Astrocyte (in vitro differentiated cells and primary cell): ENCODE results near the gene MVD. TPM values are rescaled to one million over a fixed set of nuclear protein-coding genes. Genes with fewer than 3 reads are reported as not detected.
A peak's percentile ranks its signal among the peaks of the same experiment; 100 is the strongest.
"Not testable (repeated sequence)": the region's sequence is repeated elsewhere in the genome, so short reads cannot be mapped to it uniquely, and the experiment has no call there.

Source experiments
- DNase-seq: peaks from one replicate; pipeline ENCODE4 v3.0.0-alpha.2; 2010; ENCODE audit warnings: low read depth
- FAIRE-seq: peaks from 2 replicates; lab custom pipeline; 2011; peaks lifted over from hg19 to GRCh38; lab: Jason Lieb, UNC
- H2AFZ ChIP-seq: 2 replicates; pipeline ENCODE4 v1.6.0; 2012; ENCODE audit warnings: low read depth, low read length, inconsistent platforms
- H3K27ac ChIP-seq: 2 replicates; pipeline ENCODE4 v1.5.1; 2011; ENCODE audit warnings: low read depth, low read length, inconsistent platforms
- H3K27me3 ChIP-seq: 2 replicates; pipeline ENCODE4 v1.6.0; 2011; ENCODE audit warnings: low read length, inconsistent platforms; ENCODE audit not compliant: insufficient read depth
- H3K36me3 ChIP-seq: 2 replicates; pipeline ENCODE4 v1.5.1; 2011; ENCODE audit warnings: low read length, inconsistent platforms; ENCODE audit not compliant: insufficient read depth
- H3K4me1 ChIP-seq: 2 replicates; pipeline ENCODE4 v1.5.1; 2011; ENCODE audit warnings: low read length, inconsistent platforms; ENCODE audit not compliant: insufficient read depth
- H3K4me2 ChIP-seq: 2 replicates; pipeline ENCODE4 v1.6.0; 2012; ENCODE audit warnings: low read length, inconsistent platforms
- H3K4me3 ChIP-seq: 2 replicates; pipeline ENCODE4 v1.5.1; 2011; ENCODE audit warnings: low read depth, mild to moderate bottlenecking, low read length, inconsistent platforms; ENCODE audit not compliant: insufficient read depth
- H3K79me2 ChIP-seq: 2 replicates; pipeline ENCODE4 v1.6.0; 2012; ENCODE audit warnings: mild to moderate bottlenecking, low read length, inconsistent platforms; ENCODE audit not compliant: insufficient read depth
- H3K9ac ChIP-seq: 2 replicates; pipeline ENCODE4 v1.6.0; 2012; ENCODE audit warnings: mild to moderate bottlenecking, low read length, inconsistent platforms
- H3K9me3 ChIP-seq: 2 replicates; pipeline ENCODE4 v1.5.1; 2012; ENCODE audit warnings: low read depth, mild to moderate bottlenecking, low read length, inconsistent platforms; ENCODE audit not compliant: insufficient read depth
- H4K20me1 ChIP-seq: 2 replicates; pipeline ENCODE4 v1.6.0; 2012; ENCODE audit warnings: low read length, inconsistent platforms; ENCODE audit not compliant: insufficient read depth
- H3K27ac Mint-ChIP-seq: one replicate; pipeline ENCODE4 v1.8.0; 2021; ENCODE audit warnings: mild to moderate bottlenecking, mixed read lengths; ENCODE audit not compliant: unreplicated experiment
- H3K27me3 Mint-ChIP-seq: one replicate; pipeline ENCODE4 v1.8.0; 2021; ENCODE audit warnings: low read depth, mixed read lengths; ENCODE audit not compliant: unreplicated experiment
- H3K36me3 Mint-ChIP-seq: one replicate; pipeline ENCODE4 v1.8.0; 2021; ENCODE audit warnings: low read depth, mixed read lengths; ENCODE audit not compliant: unreplicated experiment
- H3K4me1 Mint-ChIP-seq: one replicate; pipeline ENCODE4 v1.8.0; 2021; ENCODE audit warnings: low read depth, mixed read lengths; ENCODE audit not compliant: unreplicated experiment
- H3K4me3 Mint-ChIP-seq: one replicate; pipeline ENCODE4 v1.8.0; 2021; ENCODE audit warnings: mild to moderate bottlenecking, moderate library complexity, mixed read lengths; ENCODE audit not compliant: unreplicated experiment
- H3K9me3 Mint-ChIP-seq: one replicate; pipeline ENCODE4 v1.8.0; 2021; ENCODE audit warnings: mild to moderate bottlenecking, mixed read lengths; ENCODE audit not compliant: unreplicated experiment
- CTCF ChIP-seq: IDR thresholded peaks from 2 replicates; pipeline ENCODE4 v1.5.1; 2011; ENCODE audit warnings: low read depth, mild to moderate bottlenecking, inconsistent platforms, low read length, moderate library complexity; ENCODE audit not compliant: insufficient read depth
- EZH2 ChIP-seq: IDR thresholded peaks from 2 replicates; pipeline ENCODE4 v1.6.1; 2012; ENCODE audit warnings: mild to moderate bottlenecking, low read length, inconsistent platforms; ENCODE audit not compliant: insufficient read depth
- total RNA-seq: library from RNA; stranded (reverse); gene quantifications from 2 replicates; pipeline ENCODE4 v1.2.1, GENCODE V29; 2021

Gene MVD
- total RNA-seq, 1 donor from 2014 or later = 63.9 TPM

- no peaks in the 10 kb centered on the region for H3K4me1 Mint-ChIP-seq
- Histone ChIP-seq H3K4me3 (no peak overlapping the region), H3K4me1 (no peaks in the 10 kb centered on the region), H3K4me2 (no peak overlapping the region), H3K36me3 (peaks cover 6% of the 10 kb centered on the region), H3K79me2 (peaks cover 17% of the 10 kb centered on the region), H3K9me3 (no peaks in the 10 kb centered on the region), H3K9ac (no peak overlapping the region), H2AFZ (no peak overlapping the region), H3K27me3 (no peaks in the 10 kb centered on the region), H3K27ac (no peak overlapping the region), H4K20me1 (peaks cover 70% of the 10 kb centered on the region)
- no peak for FAIRE-seq
- H3K27me3 Mint-ChIP-seq = peaks cover 3% of the 10 kb centered on the region
- H3K9me3 Mint-ChIP-seq = no peaks in the 10 kb centered on the region
- DNase-seq = no peak
- no peak for TF ChIP-seq CTCF
- TF ChIP-seq EZH2 = no peak
- no peak overlapping the region for H3K4me3 Mint-ChIP-seq
- H3K27ac Mint-ChIP-seq = no peak overlapping the region
- peaks cover 21% of the 10 kb centered on the region for H3K36me3 Mint-ChIP-seq
Measured at GRCh38 chr16:88610909-88611812, 51.7 kb downstream of the MVD start.

GRCh38 chr16:88610080-88610479 lies 52.8 kb downstream of the MVD start:
- H3K4me3 ChIP-seq = no peak overlapping the region
- no peak overlapping the region for H3K27ac ChIP-seq
- no peaks in the 10 kb centered on the region for H3K27me3 ChIP-seq
- H3K4me2 ChIP-seq = no peak overlapping the region
- peaks cover 11% of the 10 kb centered on the region for H3K36me3 ChIP-seq
- H3K9ac ChIP-seq = no peak overlapping the region
- Mint-ChIP-seq H3K27me3 (peaks cover 3% of the 10 kb centered on the region), H3K4me3 (no peak overlapping the region), H3K27ac (no peak overlapping the region), H3K9me3 (no peaks in the 10 kb centered on the region), H3K36me3 (peaks cover 20% of the 10 kb centered on the region), H3K4me1 (no peaks in the 10 kb centered on the region)
- H3K4me1 ChIP-seq = no peaks in the 10 kb centered on the region
- DNase-seq (no peak), FAIRE-seq (no peak)
- peaks cover 67% of the 10 kb centered on the region for H4K20me1 ChIP-seq
- peaks cover 7% of the 10 kb centered on the region for H3K79me2 ChIP-seq
- TF ChIP-seq EZH2 = no peak
- peak; percentile 4 for TF ChIP-seq CTCF
- H2AFZ ChIP-seq = no peak overlapping the region
- H3K9me3 ChIP-seq = no peaks in the 10 kb centered on the region

GRCh38 chr16:88609426-88609825 lies 53.5 kb downstream of the MVD start:
- not testable (repeated sequence) for H3K4me3 ChIP-seq, DNase-seq, H3K9ac ChIP-seq, H3K4me3 Mint-ChIP-seq, H3K27ac ChIP-seq, H3K27me3 ChIP-seq, H2AFZ ChIP-seq, H3K9me3 ChIP-seq, H3K4me1 Mint-ChIP-seq, H3K4me1 ChIP-seq, H3K79me2 ChIP-seq, H3K9me3 Mint-ChIP-seq, H3K27me3 Mint-ChIP-seq, FAIRE-seq, H3K4me2 ChIP-seq, H3K27ac Mint-ChIP-seq
- Histone ChIP-seq H4K20me1 (peaks cover 66% of the 10 kb centered on the region), H3K36me3 (peaks cover 11% of the 10 kb centered on the region)
- peaks cover 18% of the 10 kb centered on the region for H3K36me3 Mint-ChIP-seq
